Mesenchymal stem cell (in vitro differentiated cells and primary cell): Measurements from ENCODE around the gene KIF5B.
"Not testable (repeated sequence)": the region's sequence is repeated elsewhere in the genome, so short reads cannot be mapped to it uniquely, and the experiment has no call there.

ENCODE experiments used
- DNase-seq: peaks from one replicate; pipeline ENCODE4 v3.0.0-alpha.2; 2013
- H2AFZ ChIP-seq: one replicate; pipeline ENCODE4 v1.6.1; 2013; ENCODE audit warnings: low read depth, mild to moderate bottlenecking, control low read depth, inconsistent platforms, low read length, moderate library complexity
- H2AK5ac ChIP-seq: 2 replicates; pipeline ENCODE4 v1.6.1; 2013; ENCODE audit warnings: low read length, moderate library complexity, mild to moderate bottlenecking, inconsistent platforms; ENCODE audit not compliant: severe bottlenecking
- H2BK120ac ChIP-seq: one replicate; pipeline ENCODE4 v1.6.1; 2013; ENCODE audit warnings: low read depth, mild to moderate bottlenecking, inconsistent platforms, low read length, moderate library complexity
- H2BK12ac ChIP-seq, 2 experiments: one replicate each; pipeline ENCODE4 v1.6.1; 2013; ENCODE audit warnings: inconsistent platforms in 2 of 2, low read length in 2 of 2, mild to moderate bottlenecking in 2 of 2, moderate library complexity in 2 of 2, control low read depth in 1 of 2
- H2BK15ac ChIP-seq: one replicate; pipeline ENCODE4 v1.6.1; 2013; ENCODE audit warnings: mild to moderate bottlenecking, low read depth, inconsistent platforms; ENCODE audit not compliant: poor library complexity, severe bottlenecking
- H2BK5ac ChIP-seq: 2 replicates; pipeline ENCODE4 v1.6.1; 2013; ENCODE audit warnings: low read depth, mild to moderate bottlenecking, low read length, control low read depth, inconsistent platforms; ENCODE audit not compliant: poor library complexity, severe bottlenecking
- H3K14ac ChIP-seq, 2 experiments: one replicate each; pipeline ENCODE4 v1.6.1; 2013; ENCODE audit warnings: inconsistent platforms in 2 of 2, low read length in 2 of 2, control low read depth in 1 of 2, mild to moderate bottlenecking in 1 of 2, moderate library complexity in 1 of 2
- H3K18ac ChIP-seq, 2 experiments: one replicate each; pipeline ENCODE4 v1.6.1; 2013; ENCODE audit warnings: inconsistent platforms in 2 of 2, low read length in 2 of 2, control low read depth in 1 of 2, low read depth in 1 of 2, mild to moderate bottlenecking in 1 of 2
- H3K23ac ChIP-seq, 2 experiments: one replicate each; pipeline ENCODE4 v1.6.1; 2013; ENCODE audit warnings: inconsistent platforms in 2 of 2, low read length in 2 of 2, mild to moderate bottlenecking in 2 of 2, moderate library complexity in 2 of 2, control low read depth in 1 of 2
- H3K27ac ChIP-seq: 2 replicates; pipeline ENCODE4 v1.5.1; 2013; ENCODE audit warnings: mild to moderate bottlenecking, moderate library complexity, low read length, control low read depth, inconsistent platforms; ENCODE audit not compliant: poor library complexity, severe bottlenecking
- H3K27me3 ChIP-seq, 2 experiments: 2 replicates each; pipeline versions ENCODE4 v1.6.1 to v1.7.0; 2013; ENCODE audit warnings: low read length in 2 of 2, mild to moderate bottlenecking in 2 of 2, moderate library complexity in 2 of 2, control low read depth in 1 of 2, inconsistent platforms in 1 of 2; ENCODE audit not compliant: control insufficient read depth in 1 of 2, insufficient read depth in 1 of 2
- H3K36me3 ChIP-seq, 2 experiments: 2 replicates each; pipeline versions ENCODE4 v1.6.1 to v1.7.0; 2013; ENCODE audit warnings: low read length in 2 of 2, control low read depth in 1 of 2, inconsistent platforms in 1 of 2, low read depth in 1 of 2, mild to moderate bottlenecking in 1 of 2; ENCODE audit not compliant: insufficient read depth in 2 of 2, control insufficient read depth in 1 of 2
- H3K4ac ChIP-seq, 2 experiments: one replicate each; pipeline ENCODE4 v1.6.1; 2013; ENCODE audit warnings: inconsistent platforms in 2 of 2, low read length in 2 of 2, mild to moderate bottlenecking in 2 of 2, moderate library complexity in 2 of 2, control low read depth in 1 of 2, low read depth in 1 of 2
- H3K4me1 ChIP-seq: 2 replicates; pipeline ENCODE4 v1.6.1; 2013; ENCODE audit warnings: low read depth, low read length, control low read depth; ENCODE audit not compliant: control insufficient read depth, insufficient read depth
- H3K4me2 ChIP-seq: 2 replicates; pipeline ENCODE4 v1.6.1; 2013; ENCODE audit warnings: low read length, mild to moderate bottlenecking, inconsistent platforms; ENCODE audit not compliant: poor library complexity, severe bottlenecking
- H3K4me3 ChIP-seq, 2 experiments: 2 replicates each; pipeline versions ENCODE4 v1.5.1 to v1.7.0; 2013; ENCODE audit warnings: low read length in 2 of 2, mild to moderate bottlenecking in 2 of 2, control low read depth in 1 of 2, low read depth in 1 of 2; ENCODE audit not compliant: insufficient read depth in 1 of 2
- H3K79me1 ChIP-seq: replicated peaks from 2 replicates; pipeline ENCODE4 v1.6.1; 2013; ENCODE audit warnings: mild to moderate bottlenecking, control low read depth, low read length, inconsistent platforms; ENCODE audit not compliant: poor library complexity, severe bottlenecking
- H3K9ac ChIP-seq: 2 replicates; pipeline ENCODE4 v1.7.0; 2013; ENCODE audit warnings: mild to moderate bottlenecking, low read length, moderate library complexity
- H3K9me3 ChIP-seq: 2 replicates; pipeline ENCODE4 v1.7.0; 2013; ENCODE audit warnings: mild to moderate bottlenecking, low read length; ENCODE audit not compliant: control insufficient read depth
- H4K8ac ChIP-seq: one replicate; pipeline ENCODE4 v1.6.1; 2013; ENCODE audit warnings: inconsistent platforms, mild to moderate bottlenecking, low read length, moderate library complexity
- H4K91ac ChIP-seq: one replicate; pipeline ENCODE4 v1.6.1; 2013; ENCODE audit warnings: mild to moderate bottlenecking, low read length, inconsistent platforms
- WGBS: methylation state at CpG from one replicate; pipeline ENCODE4 v1.1.7; 2013; ENCODE audit warnings: mixed read lengths; 5-methylcytosine and 5-hydroxymethylcytosine counted together

The KIF5B gene

GRCh38 chr10:32104181-32104580 lies 48.0 kb upstream of the KIF5B start:
- Histone ChIP-seq H3K27ac (no peak overlapping the region), H4K91ac (no peak overlapping the region), H2BK15ac (no peak overlapping the region), H3K4me3 (no peak overlapping the region), H3K4ac (no peak overlapping the region), H3K4me1 (no peaks in the 10 kb centered on the region), H2BK120ac (no peak overlapping the region), H3K9me3 (peaks cover under 1% of the 10 kb centered on the region), H2BK12ac (no peak overlapping the region), H2BK5ac (no peak overlapping the region), H2AK5ac (no peak overlapping the region), H2AFZ (no peak overlapping the region), H3K9ac (no peak overlapping the region), H3K14ac (no peak overlapping the region), H3K79me1 (no peaks in the 10 kb centered on the region), H3K23ac (no peak overlapping the region), H3K27me3 (no peaks in the 10 kb centered on the region), H3K36me3 (no peaks in the 10 kb centered on the region), H3K4me2 (no peak overlapping the region), H3K18ac (no peak overlapping the region), H4K8ac (no peak overlapping the region)
- 87% methylated on average over 2 of the region's 3 CpGs for WGBS
- no peak for DNase-seq

GRCh38 chr10:32103721-32104120 lies 47.5 kb upstream of the KIF5B start:
- Histone ChIP-seq H2BK120ac (no peak overlapping the region), H3K4me2 (no peak overlapping the region), H3K9ac (no peak overlapping the region), H3K27ac (no peak overlapping the region), H2BK12ac (no peak overlapping the region), H3K27me3 (no peaks in the 10 kb centered on the region), H2BK5ac (no peak overlapping the region), H3K18ac (no peak overlapping the region), H3K23ac (no peak overlapping the region), H3K4me3 (no peak overlapping the region), H2BK15ac (no peak overlapping the region), H3K14ac (no peak overlapping the region), H3K9me3 (peaks cover 5% of the 10 kb centered on the region), H3K79me1 (no peaks in the 10 kb centered on the region), H4K8ac (no peak overlapping the region), H3K4me1 (no peaks in the 10 kb centered on the region), H3K4ac (no peak overlapping the region), H4K91ac (no peak overlapping the region), H3K36me3 (no peaks in the 10 kb centered on the region), H2AK5ac (no peak overlapping the region), H2AFZ (no peak overlapping the region)
- 76% methylated on average over 3 of the region's 3 CpGs for WGBS
- no peak for DNase-seq

- not testable (repeated sequence) for H3K27me3 ChIP-seq, H2BK5ac ChIP-seq, H3K4me2 ChIP-seq, DNase-seq, H3K18ac ChIP-seq, H3K27ac ChIP-seq, H4K91ac ChIP-seq, H3K23ac ChIP-seq, H2BK12ac ChIP-seq, H3K36me3 ChIP-seq, H2AFZ ChIP-seq, H3K14ac ChIP-seq, H2BK15ac ChIP-seq, H3K9ac ChIP-seq, H3K9me3 ChIP-seq, H3K4ac ChIP-seq, H3K4me1 ChIP-seq, H2BK120ac ChIP-seq, H4K8ac ChIP-seq, H3K4me3 ChIP-seq, H3K79me1 ChIP-seq, H2AK5ac ChIP-seq
- 57% methylated on average over 4 of the region's 4 CpGs for WGBS
These were observed 42.5 kb upstream of the KIF5B start for GRCh38 chr10:32098566-32099259.

- H2BK12ac ChIP-seq, result no peak overlapping the region
- WGBS, result 95% methylated on average over 2 of the region's 2 CpGs
- H3K79me1 ChIP-seq, result no peaks in the 10 kb centered on the region
- H3K4me3 ChIP-seq, result no peak overlapping the region
- peak overlapping the region in 1 of 2 experiments; percentile 5 for H3K18ac ChIP-seq
- no peak overlapping the region for H2BK15ac ChIP-seq
- no peak overlapping the region for H3K14ac ChIP-seq
- no peak for DNase-seq
- H4K8ac ChIP-seq, result no peak overlapping the region
- no peak overlapping the region for H3K23ac ChIP-seq
- H3K9ac ChIP-seq, result no peak overlapping the region
- H4K91ac ChIP-seq, result no peak overlapping the region
- H3K4me2 ChIP-seq, result no peak overlapping the region
- no peak overlapping the region for H3K27ac ChIP-seq
- peaks cover 10% of the 10 kb centered on the region for H3K9me3 ChIP-seq
- H3K4ac ChIP-seq, result no peak overlapping the region
- H3K27me3 ChIP-seq, result peaks cover 0 to 4% of the 10 kb centered on the region in 2 experiments
- H3K36me3 ChIP-seq, result no peaks in the 10 kb centered on the region
- no peaks in the 10 kb centered on the region for H3K4me1 ChIP-seq
- no peak overlapping the region for H2AFZ ChIP-seq
- no peak overlapping the region for H2AK5ac ChIP-seq
- H2BK5ac ChIP-seq, result no peak overlapping the region
- no peak overlapping the region for H2BK120ac ChIP-seq
These were observed 39.0 kb upstream of the KIF5B start for GRCh38 chr10:32095116-32095733.
